ENCODE data around the gene NPR3.
A peak's percentile ranks its signal among the peaks of the same experiment; 100 is the strongest.
"Not testable (repeated sequence)": the region's sequence is repeated elsewhere in the genome, so short reads cannot be mapped to it uniquely, and the experiment has no call there.

Gene NPR3

DNA sequence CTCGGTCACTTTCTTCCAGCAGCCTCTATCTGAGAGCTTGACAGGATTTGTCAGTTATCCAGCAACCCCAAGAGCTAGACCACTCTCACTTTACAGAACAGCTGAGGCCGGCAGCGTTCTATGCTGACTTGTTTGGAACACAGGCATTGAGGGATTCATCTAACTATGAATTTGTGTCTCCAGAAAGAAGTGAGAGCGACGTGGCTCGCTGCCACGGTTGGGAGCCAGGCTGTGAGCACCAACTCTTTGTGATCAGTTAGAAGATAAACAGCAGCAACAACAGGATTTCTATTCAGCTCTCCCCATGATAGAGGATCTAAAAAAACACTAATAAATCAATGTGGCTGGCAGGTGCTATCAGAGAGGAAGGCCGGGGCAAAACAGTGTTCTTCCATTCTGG, 58.6 kb downstream of the NPR3 start:
- no peak for DNase-seq

DNA sequence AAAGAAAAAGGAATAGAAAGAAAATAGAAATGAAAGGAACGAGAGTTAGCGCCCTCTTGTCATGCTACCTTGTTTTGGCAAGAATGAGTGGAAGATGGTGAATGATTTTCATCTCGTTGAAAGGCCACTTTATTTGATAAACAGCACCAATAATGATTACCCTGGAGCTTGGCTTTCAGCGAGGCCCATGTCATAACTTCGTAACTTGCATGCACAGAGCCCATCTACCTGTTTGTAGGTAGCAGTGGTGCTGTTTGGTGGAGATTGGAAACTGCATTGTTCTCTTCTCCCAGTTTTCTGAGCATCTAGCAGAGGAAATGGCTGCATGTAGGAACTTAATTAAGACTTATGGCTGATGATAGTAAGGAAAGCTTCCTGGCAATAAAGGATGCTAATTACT, 59.3 kb downstream of the NPR3 start:
- DNase-seq: no peak

DNA sequence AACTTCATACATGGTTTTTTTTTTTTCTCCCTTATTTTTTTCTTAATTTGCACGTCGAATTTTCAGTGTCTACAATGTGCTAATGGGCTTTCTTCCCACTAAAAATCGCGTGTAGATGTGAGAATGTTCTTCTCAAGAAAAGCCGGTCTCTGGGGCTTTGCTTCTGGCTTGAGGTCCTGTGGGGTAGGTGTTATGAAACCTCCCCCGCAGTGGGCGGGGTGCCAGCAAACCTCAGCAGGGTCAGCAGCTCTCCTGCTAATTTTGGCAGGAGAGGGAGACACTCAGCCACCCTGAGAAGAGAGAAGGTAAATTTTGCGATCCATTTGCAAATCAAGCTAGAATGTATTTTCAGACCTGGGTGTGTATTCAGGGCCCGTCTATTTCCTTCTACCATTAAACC, 59.9 kb downstream of the NPR3 start:
- DNase-seq: no peak

DNA sequence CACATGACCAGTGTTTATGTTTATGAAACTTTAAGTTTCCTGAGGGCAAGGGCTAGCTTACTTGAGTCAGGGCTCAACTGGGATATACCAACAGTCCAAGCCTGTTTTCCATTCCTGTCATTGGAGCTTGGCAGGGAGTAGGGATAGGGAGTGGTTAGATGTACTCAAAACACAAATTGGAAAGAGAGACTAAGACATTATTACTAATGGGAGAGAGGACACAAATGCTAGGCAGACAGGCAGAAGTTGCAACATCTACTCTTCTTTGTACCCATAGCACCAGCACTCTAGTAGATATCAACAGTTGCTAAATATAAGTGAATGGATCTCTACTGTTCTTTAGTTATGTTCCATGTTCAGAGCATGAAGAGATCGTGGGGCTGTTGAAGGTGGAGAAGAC, 62.8 kb downstream of the NPR3 start:
- no peak for DNase-seq

DNA sequence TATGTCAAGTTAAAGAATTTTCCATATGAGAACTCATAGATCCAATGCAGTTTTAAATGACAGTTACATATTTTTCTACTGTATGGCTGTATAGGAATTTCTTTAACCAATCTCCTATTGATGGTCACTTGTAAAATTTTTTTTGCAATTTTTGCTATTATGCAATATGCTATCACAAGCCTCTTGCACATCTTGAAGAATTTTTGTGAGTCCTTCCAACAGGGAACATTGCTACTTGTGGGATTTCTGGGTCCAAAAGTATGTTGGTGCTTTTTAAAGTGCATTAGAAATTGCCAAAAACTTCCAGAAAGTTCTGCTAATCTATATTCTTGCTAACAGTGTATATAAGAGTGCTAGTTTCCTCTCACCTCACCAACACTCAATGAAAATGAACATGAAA, 65.1 kb downstream of the NPR3 start:
- DNase-seq: no peak

DNA sequence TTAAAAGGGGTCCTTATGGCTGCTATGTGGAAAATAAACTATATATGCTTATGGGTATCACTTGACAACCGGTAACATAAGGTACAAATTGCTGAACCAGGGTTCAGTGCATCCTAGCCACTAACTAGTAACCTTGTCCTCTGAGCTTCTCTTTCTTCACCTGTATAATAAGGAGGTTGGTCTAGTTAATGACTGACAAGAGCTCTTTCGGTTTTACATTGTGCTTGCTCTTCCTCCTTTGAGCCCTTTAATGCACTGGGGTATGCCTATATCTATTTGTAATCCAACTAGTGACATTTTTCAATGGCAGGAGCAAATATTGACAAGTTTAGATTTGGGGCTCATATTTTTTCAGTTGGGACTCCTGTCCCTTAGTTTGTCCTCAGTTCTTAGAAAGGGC, 66.1 kb downstream of the NPR3 start:
- no peak for DNase-seq

DNA sequence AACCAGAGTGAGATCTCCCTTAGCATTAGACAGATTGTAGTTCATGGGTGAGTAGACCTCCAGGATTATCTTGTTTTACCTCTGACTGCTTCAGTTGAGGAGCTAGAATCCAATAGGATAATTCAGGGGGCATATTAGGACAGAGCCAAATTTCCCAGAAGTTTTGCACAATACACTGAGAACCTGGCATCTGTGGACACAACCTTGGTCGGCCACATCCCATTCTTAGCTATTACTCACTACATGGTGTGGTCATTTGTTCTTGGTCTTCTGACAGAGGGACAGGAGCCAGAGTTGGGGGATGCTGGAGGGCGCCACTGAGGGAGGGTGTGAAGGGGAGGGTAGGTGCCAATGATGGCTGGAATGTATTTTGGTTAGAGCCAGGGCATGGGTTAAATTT, 66.6 kb downstream of the NPR3 start:
- no peak for DNase-seq

DNA sequence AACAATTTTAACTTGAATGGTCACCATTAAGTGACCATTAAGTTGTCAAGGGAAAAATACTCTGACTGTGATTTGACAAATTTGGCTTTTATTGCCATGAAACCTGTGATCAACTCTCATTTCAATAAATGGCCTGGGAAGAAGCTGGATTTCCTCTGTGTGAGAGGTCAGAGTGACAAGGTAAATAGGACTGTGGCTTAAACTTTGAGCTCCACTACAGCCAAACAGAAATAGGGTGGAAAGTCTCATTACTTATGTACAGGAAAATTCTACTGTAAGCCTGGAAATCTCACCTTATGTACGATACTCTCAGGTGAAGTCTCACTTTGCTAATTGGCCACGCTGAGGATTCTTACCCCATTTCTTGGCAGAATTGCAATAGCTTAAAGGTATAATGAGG, 67.3 kb downstream of the NPR3 start:
- DNase-seq: no peak

DNA sequence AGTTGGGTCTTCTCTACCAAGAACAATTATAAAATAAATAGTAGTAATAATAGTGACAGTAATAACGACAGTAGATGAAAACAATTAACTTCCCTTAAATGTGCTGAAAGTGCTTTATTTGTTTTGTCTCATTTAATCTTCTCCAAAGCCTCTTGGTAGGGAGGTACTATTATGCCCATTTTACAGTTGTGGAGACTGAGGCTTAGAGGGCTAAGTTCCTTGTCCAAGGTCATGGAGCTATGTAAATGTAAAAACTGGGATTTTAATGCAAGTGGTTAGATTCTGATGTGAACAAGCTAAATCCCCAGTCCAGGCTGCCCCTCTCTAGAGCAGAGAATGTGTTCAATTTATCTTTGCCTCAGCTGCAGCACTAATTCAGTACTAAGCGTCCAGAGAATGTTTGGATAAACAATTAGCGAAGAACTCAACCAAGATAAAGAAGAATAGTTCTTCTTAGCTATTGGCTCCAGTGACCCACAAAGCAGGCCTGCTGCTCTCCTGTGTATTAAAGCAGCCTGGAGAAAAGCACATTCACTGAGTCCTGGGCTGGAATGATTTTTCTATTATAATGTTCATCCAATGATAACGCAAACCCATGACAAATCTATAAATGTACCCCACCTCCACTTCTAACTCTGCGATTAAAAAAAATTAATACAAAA, 68.8 kb downstream of the NPR3 start:
- DNase-seq: no peak

DNA sequence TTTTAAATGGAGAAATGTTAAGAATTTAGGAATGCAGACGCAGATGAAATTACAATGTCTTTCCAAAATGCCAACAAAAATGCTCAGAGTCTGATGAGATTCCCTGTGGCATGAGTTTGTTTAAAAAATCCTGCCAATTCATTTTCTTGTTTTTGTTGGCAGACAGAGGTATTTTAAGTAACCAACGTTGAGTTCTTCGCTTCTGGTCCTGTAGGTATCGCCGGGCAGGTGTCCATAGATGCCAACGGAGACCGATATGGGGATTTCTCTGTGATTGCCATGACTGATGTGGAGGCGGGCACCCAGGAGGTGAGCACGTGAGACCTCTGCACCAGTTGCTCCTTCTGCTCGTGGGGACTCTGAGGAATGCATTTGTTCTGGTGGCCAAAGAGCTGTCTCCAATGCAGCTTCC, 69.4 kb downstream of the NPR3 start:
- DNase-seq: no peak

DNA sequence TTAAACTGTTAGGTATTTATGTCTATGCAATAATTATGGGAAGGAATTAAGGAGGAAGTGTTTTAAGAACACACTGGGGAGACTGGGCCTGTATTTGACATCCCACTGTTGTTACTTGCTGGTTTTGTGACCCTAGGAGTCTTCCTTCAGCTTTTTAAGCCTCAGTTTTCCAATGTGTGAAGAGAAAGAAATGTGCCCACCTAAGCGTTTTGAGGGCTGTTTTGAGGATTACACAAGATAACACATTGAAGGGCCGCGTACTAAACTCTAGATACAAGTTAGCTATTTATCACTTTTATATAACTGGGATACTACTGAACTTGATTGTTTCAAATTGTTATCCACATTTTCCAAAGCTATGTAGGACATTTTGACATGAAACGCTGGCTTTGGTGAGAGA, 72.5 kb downstream of the NPR3 start:
- DNase-seq: no peak

DNA sequence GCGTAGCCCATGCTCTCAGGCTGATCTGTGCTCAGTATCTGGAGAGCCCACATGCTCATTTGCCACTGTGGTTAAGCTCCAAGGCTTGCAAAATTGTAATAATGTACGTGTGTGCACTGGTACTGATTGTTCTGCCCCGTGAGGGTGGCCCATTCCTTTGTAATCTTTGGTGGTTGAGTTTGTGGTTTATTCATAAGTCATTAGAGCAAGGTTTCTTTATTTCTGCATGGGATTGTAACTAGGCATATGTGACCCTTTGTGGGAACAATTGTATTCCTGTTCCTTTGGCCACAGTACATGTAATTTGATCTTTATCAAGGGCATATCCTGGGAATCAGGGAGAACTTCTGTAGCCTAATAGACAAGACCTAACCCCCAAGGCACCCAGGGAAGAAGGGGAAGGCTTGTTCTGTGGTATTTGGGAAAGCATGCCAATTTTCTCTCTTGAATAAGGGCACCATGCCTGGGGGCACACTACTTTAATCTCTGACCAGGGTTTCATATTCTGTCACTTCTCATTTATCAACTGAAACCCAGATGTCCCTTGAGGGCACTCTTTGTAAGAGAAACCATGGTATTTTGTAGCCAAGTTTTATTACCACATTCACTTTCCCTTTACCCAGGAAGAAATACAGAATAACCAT, 74.6 kb downstream of the NPR3 start:
- DNase-seq: peak; percentile 32

DNA sequence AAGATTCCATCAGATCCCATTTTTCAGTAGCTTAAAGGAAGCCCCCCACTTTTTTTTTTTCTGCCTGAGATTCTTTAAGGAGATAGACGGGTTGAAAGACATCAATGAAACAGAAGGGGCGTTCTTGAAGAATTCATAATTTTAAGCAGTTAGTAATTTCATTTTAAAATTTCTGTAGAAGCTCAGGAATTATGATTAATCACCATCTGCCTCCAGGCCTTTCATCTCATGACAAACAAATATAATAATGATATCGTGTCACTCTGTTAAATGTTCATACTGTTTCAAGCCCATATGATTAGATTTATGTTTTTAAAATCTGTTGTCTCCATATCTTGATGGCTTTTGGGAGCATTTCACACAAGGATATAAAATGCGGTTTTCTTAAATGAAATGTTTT, 75.2 kb downstream of the NPR3 start:
- DNase-seq: no peak

DNA sequence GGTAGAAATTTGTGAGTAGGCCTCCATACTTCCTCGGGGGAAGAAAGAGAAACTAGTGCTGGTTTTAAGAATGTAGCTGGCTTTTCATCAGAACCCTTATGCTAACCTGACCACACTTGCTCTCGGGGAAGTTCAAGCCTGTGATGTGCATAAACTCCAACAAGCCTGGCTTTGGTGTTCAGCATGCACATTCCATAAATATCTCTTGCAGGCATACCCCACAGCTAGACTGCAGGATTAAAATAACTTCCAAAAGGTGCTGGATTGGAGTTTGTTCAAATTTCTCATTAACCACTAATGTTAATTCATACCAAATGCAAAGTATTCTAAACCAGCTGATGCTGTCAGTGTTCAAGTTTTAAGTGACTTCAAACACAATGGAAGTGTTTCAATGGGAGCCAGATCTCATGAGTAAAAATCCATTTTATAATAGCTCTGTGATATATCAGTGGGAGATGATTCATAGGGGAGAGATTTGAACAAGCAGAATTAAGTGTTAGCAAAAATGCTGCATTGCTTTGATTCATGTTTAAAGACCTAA, 79.4 kb downstream of the NPR3 start:
- peak; percentile 91 for DNase-seq

DNA sequence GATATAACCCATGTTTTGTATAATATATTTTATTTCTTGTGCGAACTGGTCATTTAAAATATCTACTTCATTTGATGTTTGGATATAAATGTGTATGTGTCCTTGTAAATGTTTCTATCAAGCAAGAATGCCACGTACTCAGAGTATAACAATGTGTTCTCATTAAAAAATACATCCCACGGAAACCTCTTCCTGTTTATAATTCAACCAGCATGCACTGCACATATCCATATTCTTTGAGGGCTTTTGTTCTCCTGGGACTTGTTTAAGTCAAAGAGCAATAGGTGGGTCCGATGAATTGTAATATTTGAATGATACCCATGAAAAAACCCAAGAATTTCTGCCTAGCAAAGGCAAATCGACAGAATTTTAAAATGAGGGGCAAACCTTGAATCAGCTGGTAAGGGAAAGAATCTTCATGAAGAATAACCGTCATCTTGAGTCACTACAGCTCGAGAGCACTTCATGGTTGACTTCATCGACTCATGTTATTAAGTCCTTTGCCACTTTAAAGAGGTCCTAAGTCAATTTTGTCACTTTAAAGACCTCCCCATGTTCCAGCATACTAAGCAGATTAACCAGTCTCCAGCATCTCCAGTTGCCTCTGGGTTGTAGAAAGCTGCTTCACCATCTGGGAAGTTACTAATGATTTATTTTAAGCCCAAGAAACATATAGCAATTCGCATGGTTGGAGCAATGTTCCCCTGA, 80.6 kb downstream of the NPR3 start:
- peak; percentile 66 for DNase-seq

DNA sequence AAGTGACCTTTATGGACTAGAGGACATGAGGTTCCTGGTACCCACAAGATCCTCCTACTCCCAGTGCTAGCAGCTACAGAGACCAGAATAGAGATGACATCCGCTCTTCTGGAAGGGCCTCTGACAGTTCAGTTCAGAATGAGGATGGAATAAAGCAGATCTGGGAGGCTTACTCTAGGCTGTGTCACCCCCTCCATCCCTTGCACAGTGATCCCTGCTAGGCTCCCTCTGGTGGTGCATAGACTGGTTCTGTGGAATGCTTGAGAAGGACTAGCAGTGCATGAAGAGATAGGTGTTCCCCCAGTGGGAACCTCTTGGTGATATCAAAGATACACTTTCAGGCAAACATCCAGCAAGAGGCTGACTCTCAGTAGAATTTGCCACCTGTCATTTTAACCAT, 83.0 kb downstream of the NPR3 start:
- no peak for DNase-seq

DNA sequence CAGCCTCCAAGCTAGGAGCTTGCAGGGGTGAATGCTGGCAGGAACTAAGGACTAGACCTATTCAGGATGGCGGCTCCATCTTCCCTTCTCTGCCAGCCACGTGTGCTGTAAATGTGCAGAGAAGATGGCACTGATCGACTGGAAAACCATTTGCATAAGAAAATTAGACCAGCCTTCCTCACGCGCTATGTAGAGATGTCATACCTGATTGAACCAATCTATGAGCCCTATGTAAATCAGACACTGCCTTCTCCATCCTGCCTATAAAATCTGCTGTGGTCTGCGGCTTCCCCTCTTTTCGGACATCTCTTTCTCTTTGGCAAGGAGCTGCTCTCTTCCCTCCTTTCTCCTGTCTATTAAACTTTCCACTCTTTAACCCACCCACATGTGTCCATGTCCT, 91.6 kb downstream of the NPR3 start:
- DNase-seq: no peak

DNA sequence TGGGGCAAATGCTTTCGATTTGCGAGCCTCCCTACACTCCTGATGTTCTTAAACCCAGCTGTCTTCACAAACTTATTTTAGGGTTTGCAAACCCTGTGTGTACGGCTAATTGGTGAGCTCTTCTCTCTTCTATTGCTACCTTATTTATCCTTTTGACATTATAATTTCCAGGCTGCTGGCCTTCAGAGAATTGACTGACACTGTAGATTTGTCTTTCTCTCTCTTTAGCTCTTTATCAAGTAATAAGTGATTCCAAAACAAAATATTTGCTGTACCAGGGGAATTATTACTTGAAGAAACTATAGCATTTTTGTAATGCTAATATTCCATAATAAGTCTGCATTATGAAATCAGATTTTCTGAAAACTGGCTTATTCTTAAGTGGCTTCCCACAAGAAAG, 92.5 kb downstream of the NPR3 start:
- DNase-seq: no peak

DNA sequence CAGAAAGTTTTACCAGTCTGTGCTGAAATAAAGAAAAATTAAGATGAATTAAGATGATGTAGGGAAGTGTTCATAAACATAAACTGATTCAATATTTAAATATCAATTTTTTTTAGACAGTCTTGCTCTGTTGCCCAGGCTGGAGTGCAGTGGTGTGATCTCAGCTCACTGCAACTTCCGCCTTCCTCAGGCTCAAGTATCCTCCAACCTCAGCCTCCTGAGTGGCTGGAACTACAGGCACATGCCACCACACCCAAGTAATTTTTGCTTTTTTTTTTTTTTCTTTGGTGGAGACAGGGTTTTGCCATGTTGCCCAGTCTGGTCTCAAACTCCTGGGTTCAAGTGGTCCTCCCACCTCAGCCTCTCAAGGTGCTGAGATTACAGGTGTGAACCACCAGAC, 94.3 kb downstream of the NPR3 start:
- not testable (repeated sequence) for DNase-seq

DNA sequence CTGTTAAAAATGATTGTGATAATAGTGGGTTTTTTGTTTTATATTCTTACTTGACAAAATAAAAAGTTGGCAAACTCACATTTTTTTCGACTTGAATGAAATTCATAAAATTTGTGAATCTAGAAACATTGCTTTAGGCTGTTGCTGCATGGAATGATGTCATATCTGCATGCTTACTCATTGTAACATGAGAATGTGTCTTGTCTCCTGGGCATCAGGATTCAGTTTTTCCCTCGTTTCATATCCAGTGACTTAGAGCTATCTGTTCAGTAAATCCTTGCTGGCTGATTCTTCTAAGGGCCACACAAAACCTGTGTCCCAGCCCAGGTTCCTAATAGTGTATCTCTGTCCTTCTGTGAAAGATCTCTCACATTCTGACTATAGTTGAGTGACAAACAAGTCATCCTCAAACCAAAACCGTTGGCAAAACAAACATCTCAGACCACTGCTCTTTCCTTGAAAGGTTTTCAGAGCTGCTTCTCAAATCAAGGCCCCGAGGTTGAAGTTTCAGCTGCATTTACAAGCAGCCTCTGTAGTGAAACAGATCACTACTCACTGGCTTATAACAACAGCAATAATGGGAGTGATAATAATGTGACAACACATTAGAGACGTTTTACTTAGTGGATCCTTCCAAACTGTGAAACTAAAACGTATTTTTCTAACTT, 95.0 kb downstream of the NPR3 start:
- DNase-seq: peak; percentile 89

DNA sequence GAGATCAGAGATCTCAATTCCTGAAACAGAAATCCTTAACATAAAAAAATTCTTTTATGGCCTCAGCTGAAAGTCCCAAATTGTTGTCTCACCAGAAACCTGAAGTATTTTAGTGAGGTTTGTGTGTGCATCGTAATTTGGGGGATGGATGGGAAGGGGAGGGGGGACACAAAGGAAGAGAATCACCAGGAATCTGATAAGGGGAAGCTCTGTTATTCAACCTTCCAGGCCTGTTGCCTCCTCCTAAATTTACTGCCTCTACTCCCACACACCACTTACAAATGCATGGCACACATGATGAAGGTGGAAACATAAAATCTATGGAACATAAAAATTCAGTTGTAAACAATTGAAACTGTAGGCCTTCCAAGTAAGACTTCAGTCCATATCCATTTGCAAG, 97.7 kb downstream of the NPR3 start:
- no peak for DNase-seq

DNA sequence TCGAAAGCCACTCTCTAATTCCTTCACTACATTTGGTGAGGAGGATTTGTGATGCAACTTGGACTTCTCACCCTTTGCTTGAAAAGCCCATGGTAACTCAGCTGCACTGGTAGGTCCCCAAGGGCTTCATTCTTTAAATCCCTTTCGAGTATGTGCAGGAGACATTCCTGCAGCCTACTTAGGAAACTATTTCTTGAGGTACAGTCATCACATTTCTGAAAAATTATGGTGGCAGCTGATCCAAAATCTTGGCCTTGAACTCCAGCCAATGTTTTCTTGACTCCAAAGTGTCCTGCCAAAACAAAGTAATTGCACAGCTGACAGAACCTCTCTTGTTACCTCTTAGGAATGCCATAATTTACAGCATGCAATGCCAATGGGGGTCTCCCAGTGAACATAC, 99.7 kb downstream of the NPR3 start:
- DNase-seq: peak; percentile 99

DNA sequence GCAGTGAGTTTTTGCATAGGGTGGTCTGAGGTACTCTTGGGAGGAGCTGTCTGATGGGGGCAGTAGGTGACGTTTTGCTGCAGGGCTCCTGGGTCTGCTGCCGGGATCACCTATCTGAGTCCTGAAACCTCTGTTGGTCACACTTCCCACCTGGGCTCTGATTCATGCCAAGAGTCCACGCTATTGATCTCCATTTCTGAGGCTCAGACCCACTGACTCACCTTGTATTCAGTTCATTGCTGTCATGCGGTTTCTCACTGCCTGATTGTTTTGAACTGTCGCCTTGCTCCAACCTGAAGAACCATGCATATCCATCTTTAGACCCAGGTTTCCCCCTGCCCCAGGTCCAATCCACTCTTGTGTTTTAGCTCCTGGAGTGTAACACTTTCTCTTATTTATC, 101.3 kb downstream of the NPR3 start:
- no peak for DNase-seq

DNA sequence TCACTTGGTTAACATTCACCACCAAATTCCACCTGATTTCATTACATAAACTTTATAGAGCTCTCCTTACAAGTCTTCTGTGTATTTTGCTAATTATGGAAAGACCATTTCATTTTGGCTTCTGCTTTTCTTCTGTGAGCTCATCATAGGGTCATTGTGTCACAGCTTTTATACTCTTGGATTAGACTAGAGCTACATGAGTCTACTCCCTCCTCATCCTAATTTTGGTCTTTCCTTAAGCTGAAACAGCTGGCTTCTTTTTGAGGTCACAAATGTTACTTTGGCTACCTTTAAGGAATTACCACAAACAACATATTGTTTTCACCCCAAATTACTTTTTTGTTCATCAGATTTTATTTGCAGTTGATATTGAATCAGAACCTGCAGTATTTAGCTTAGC, 103.0 kb downstream of the NPR3 start:
- no peak for DNase-seq

Measured in fibroblast of skin of right quadriceps (primary cell).